ENCODE data around the gene TMEM218.

TMEM218 gene

GRCh38 chr11:125111343-125112207, at the start of gene TMEM218:
TSS of gene TMEM218 (minus strand) at chr11:125111626. CDS start at chr11:125102241, 9,385 bp downstream.
- peak; percentile 96 to 97 for DNase-seq

GRCh38 chr11:125157953-125158680, 46.7 kb upstream of the TMEM218 start:
- no peak for DNase-seq

GRCh38 chr11:125157118-125157733, 45.8 kb upstream of the TMEM218 start:
- no peak for DNase-seq

GRCh38 chr11:125156346-125157117, 45.1 kb upstream of the TMEM218 start:
- no peak for DNase-seq

- DNase-seq = no peak
Measured at GRCh38 chr11:125155767-125156166, 44.3 kb upstream of the TMEM218 start.

- no peak for DNase-seq
Measured at GRCh38 chr11:125155100-125155444, 43.6 kb upstream of the TMEM218 start.

GRCh38 chr11:125154378-125155099, 43.1 kb upstream of the TMEM218 start:
- DNase-seq = no peak

GRCh38 chr11:125153837-125154236, 42.4 kb upstream of the TMEM218 start:
- DNase-seq = no peak

- DNase-seq = no peak
Measured at GRCh38 chr11:125148743-125149142, 37.3 kb upstream of the TMEM218 start.

- no peak for DNase-seq
Measured at GRCh38 chr11:125148011-125148410, 36.6 kb upstream of the TMEM218 start.

- DNase-seq = no peak
Measured at GRCh38 chr11:125147280-125147679, 35.9 kb upstream of the TMEM218 start.

- DNase-seq = no peak
Measured at GRCh38 chr11:125146232-125146631, 34.8 kb upstream of the TMEM218 start.

- DNase-seq = no peak
Measured at GRCh38 chr11:125141686-125142535, 30.5 kb upstream of the TMEM218 start.

- DNase-seq = no peak
Measured at GRCh38 chr11:125141178-125141577, 29.8 kb upstream of the TMEM218 start.

GRCh38 chr11:125140233-125140632, 28.8 kb upstream of the TMEM218 start:
- DNase-seq = no peak

GRCh38 chr11:125139778-125140177, 28.4 kb upstream of the TMEM218 start:
- no peak for DNase-seq

GRCh38 chr11:125138966-125139365, 27.5 kb upstream of the TMEM218 start:
- DNase-seq = no peak

- DNase-seq = no peak
Measured at GRCh38 chr11:125136001-125136400, 24.6 kb upstream of the TMEM218 start.

GRCh38 chr11:125132596-125132995, 21.2 kb upstream of the TMEM218 start:
- DNase-seq = no peak

- no peak for DNase-seq
Measured at GRCh38 chr11:125132071-125132470, 20.6 kb upstream of the TMEM218 start.

GRCh38 chr11:125129316-125129993, 18.0 kb upstream of the TMEM218 start:
- no peak for DNase-seq
